GM12878 (cell line): ENCODE data around the gene SBF2. TPM values are rescaled to one million over a fixed set of nuclear protein-coding genes. Genes with fewer than 3 reads are reported as not detected.

Experiments
- ATAC-seq: fragments of 200-7000 bp; cut with Tn5 transposase; 3 replicates; pipeline ENCODE4 v1.9.1; 2020; ENCODE audit warnings: mild to moderate bottlenecking, moderate library complexity
- BruUV-seq: library from RNA; stranded (reverse); fragments of 400-500 nt; replicated peaks from 2 replicates; lab custom pipeline; 2021; lab: Mats Ljungman, UMichigan
- CTCF ChIA-PET: fragments of 300-600 bp; sonication (Branson Sonifier 250); formaldehyde crosslinking; extraction: SDS; loops from one replicate; lab custom pipeline; 2021; ENCODE audit warnings: inconsistent platforms; lab: Yijun Ruan, JAX
- POLR2A ChIA-PET: fragments of 350-600 bp; formaldehyde crosslinking; extraction: SDS; loops from one replicate; lab custom pipeline; 2021; ENCODE audit warnings: inconsistent platforms; lab: Charles Lee
- RAD21 ChIA-PET: fragments of 300-600 bp; sonication (Branson Sonifier 250); formaldehyde crosslinking; loops from one replicate; lab custom pipeline; 2023; ENCODE audit warnings: antibody characterized with exemption; ENCODE audit not compliant: unreplicated experiment; lab: Charles Lee
- SMC1A ChIA-PET: fragments of 300-600 bp; sonication (Branson Sonifier 250); formaldehyde crosslinking; loops from one replicate; lab custom pipeline; 2023; ENCODE audit not compliant: unreplicated experiment, uncharacterized antibody; lab: Charles Lee
- DNase-seq: peaks from one replicate; pipeline ENCODE4 v3.0.0-alpha.2; 2011; ENCODE audit warnings: low read depth, low spot score
- FAIRE-seq: peaks from 3 replicates; lab custom pipeline; 2011; peaks lifted over from hg19 to GRCh38; lab: Jason Lieb, UNC
- H2AFZ ChIP-seq: 2 replicates; pipeline ENCODE4 v1.6.0; 2011; ENCODE audit warnings: low read depth, low read length, control low read depth; ENCODE audit not compliant: control insufficient read depth
- H3K27ac ChIP-seq: 2 replicates; pipeline ENCODE4 v1.5.1; 2011; ENCODE audit warnings: control low read depth; ENCODE audit not compliant: control insufficient read depth, insufficient read depth
- H3K27me3 ChIP-seq, 2 experiments: replicated peaks in 1 of 2; 2 replicates each; pipeline versions ENCODE4 v1.6.0 to v1.6.1; 2011; ENCODE audit warnings: low read length in 1 of 2; ENCODE audit not compliant: control insufficient read depth in 2 of 2, insufficient read depth in 2 of 2
- H3K36me3 ChIP-seq, 2 experiments: 2 replicates each; pipeline ENCODE4 v1.5.1; 2011; ENCODE audit warnings: low read length in 1 of 2; ENCODE audit not compliant: control insufficient read depth in 2 of 2, insufficient read depth in 2 of 2
- H3K4me1 ChIP-seq: 2 replicates; pipeline ENCODE4 v1.6.1; 2011; ENCODE audit warnings: mild to moderate bottlenecking, low read length, moderate library complexity, mixed read lengths; ENCODE audit not compliant: control insufficient read depth, insufficient read depth
- H3K4me2 ChIP-seq: 2 replicates; pipeline ENCODE4 v1.6.0; 2011; ENCODE audit warnings: control low read depth; ENCODE audit not compliant: control insufficient read depth, insufficient read depth
- H3K4me3 ChIP-seq: fragments of 200-600 bp; sonication (generic); 2 replicates; pipeline ENCODE4 v1.5.1; 2016
- H3K79me2 ChIP-seq: 2 replicates; pipeline ENCODE4 v1.6.0; 2011; ENCODE audit warnings: low read length; ENCODE audit not compliant: control insufficient read depth, insufficient read depth
- H3K9ac ChIP-seq: 2 replicates; pipeline ENCODE4 v1.8.0; 2011; ENCODE audit warnings: low read length, control low read depth, mixed read lengths; ENCODE audit not compliant: control insufficient read depth, insufficient read depth
- H3K9me3 ChIP-seq: replicated peaks from 3 replicates; pipeline ENCODE4 v1.5.1; 2011; ENCODE audit warnings: mild to moderate bottlenecking, low read length; ENCODE audit not compliant: control insufficient read depth, insufficient read depth
- H4K20me1 ChIP-seq: 2 replicates; pipeline ENCODE4 v1.6.0; 2011; ENCODE audit not compliant: control insufficient read depth, insufficient read depth
- BACH1 ChIP-seq: fragments of 450-650 bp; IDR thresholded peaks from 2 replicates; pipeline ENCODE4 v1.6.1; 2017; ENCODE audit warnings: mild to moderate bottlenecking, borderline replicate concordance
- DPF2 ChIP-seq: fragments of 450-650 bp; IDR thresholded peaks from 2 replicates; pipeline ENCODE4 v1.6.1; 2017; ENCODE audit warnings: mild to moderate bottlenecking
- HDAC6 ChIP-seq: fragments of 200-600 bp; sonication (generic); IDR thresholded peaks from one replicate; pipeline ENCODE4 v1.8.0; 2017; ENCODE audit warnings: antibody characterized with exemption; ENCODE audit not compliant: unreplicated experiment
- SMAD1 ChIP-seq: fragments of 450-650 bp; IDR thresholded peaks from 2 replicates; pipeline ENCODE4 v1.6.1; 2018; ENCODE audit warnings: mild to moderate bottlenecking, low read depth; ENCODE audit not compliant: partially characterized antibody
- SREBF1 ChIP-seq: IDR thresholded peaks from 2 replicates; pipeline ENCODE4 v1.6.1; 2012; ENCODE audit warnings: mild to moderate bottlenecking, low read length
- in situ Hi-C: fragments of 300-500 bp; cut with MboI; formaldehyde crosslinking; loops from 9 replicates; pipeline ENCODE4 v1.14.3; 2018; ENCODE audit warnings: mixed read lengths
- intact Hi-C: fragments of 100-400 bp; cut with micrococcal nuclease; formaldehyde crosslinking; loops from one replicate; pipeline ENCODE4 v1.14.2; 2022; ENCODE audit not compliant: unreplicated experiment
- polyA plus RNA-seq, 11 experiments: library from polyadenylated mRNA; depleted of rRNA in 4 of 11; unstranded in 6 of 11; stranded (reverse) in 5 of 11; fragments of >200 nt; fragmentation: Nextera tagmentation in 4 of 11; fragmentation: Illumina TruSeq in 1 of 11; extraction: Ambion mirVana in 4 of 11; extraction: Trizol in 1 of 11; gene quantifications; 1 replicate in 1 of 11; 2 replicates in 10 of 11; pipeline versions ENCODE4 v1.2.1 to v1.2.3, GENCODE V29; 2011 to 2016; ENCODE audit warnings: inconsistent platforms in 2 of 11, missing spikeins in 2 of 11, low read depth in 1 of 11
- total RNA-seq, 4 experiments: library from RNA; depleted of rRNA in 3 of 4; stranded (reverse); fragments of >200 nt in 3 of 4; fragmentation: Illumina TruSeq in 1 of 4; extraction: Trizol in 1 of 4; gene quantifications; 2 replicates each; pipeline versions ENCODE4 v1.2.1 to v1.2.3, GENCODE V29; 2013 to 2021
- TF ChIP-seq, protein P1 (sequence below): fragments of 450-650 bp; IDR thresholded peaks from 2 replicates; pipeline ENCODE4 v1.6.1; 2017; ENCODE audit warnings: mild to moderate bottlenecking, low read depth, inconsistent platforms; ENCODE audit not compliant: poor library complexity, severe bottlenecking
- TF ChIP-seq, protein P2 (sequence below): fragments of 450-650 bp; formaldehyde crosslinking; IDR thresholded peaks from 2 replicates; pipeline ENCODE4 v1.4.0; 2022; ENCODE audit warnings: mild to moderate bottlenecking, moderate library complexity

Gene SBF2
- total and polyA plus RNA-seq, 10 of the 15 experiments (the other 5 are each of a cell fraction or from before 2014, with no cell fraction given), result 0.24 to 2.3 (median 1.1) TPM

DNA sequence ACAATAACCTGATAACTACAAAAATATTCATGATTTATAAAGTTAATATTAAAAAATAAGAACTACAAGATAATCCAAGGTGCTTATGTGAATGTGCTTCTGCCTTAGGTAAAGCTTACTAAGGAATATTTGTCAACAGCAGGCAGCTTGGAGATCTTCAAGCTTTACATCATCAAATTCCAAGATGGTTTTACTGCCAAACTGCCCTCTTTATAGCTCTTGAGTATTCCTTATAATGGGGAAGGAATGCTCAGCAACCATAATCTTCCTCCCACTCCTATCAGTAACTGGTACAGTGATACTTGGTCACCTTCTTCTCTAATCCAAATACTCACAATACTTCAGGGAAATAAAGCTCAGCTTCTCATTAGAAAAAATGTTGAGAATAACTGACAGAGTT lies 30.1 kb downstream of the SBF2 start:
- no peaks in the 10 kb centered on the region for H3K4me1 ChIP-seq
- DNase-seq (no peak), FAIRE-seq (no peak), ATAC-seq (no peak)
- TF ChIP-seq HDAC6 (no peak), SMAD1 (no peak), SREBF1 (no peak), DPF2 (no peak), BACH1 (no peak)
- TF ChIP-seq, protein P1, sequence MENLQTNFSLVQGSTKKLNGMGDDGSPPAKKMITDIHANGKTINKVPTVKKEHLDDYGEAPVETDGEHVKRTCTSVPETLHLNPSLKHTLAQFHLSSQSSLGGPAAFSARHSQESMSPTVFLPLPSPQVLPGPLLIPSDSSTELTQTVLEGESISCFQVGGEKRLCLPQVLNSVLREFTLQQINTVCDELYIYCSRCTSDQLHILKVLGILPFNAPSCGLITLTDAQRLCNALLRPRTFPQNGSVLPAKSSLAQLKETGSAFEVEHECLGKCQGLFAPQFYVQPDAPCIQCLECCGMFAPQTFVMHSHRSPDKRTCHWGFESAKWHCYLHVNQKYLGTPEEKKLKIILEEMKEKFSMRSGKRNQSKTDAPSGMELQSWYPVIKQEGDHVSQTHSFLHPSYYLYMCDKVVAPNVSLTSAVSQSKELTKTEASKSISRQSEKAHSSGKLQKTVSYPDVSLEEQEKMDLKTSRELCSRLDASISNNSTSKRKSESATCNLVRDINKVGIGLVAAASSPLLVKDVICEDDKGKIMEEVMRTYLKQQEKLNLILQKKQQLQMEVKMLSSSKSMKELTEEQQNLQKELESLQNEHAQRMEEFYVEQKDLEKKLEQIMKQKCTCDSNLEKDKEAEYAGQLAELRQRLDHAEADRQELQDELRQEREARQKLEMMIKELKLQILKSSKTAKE, result no peak
- TF ChIP-seq, protein P2, sequence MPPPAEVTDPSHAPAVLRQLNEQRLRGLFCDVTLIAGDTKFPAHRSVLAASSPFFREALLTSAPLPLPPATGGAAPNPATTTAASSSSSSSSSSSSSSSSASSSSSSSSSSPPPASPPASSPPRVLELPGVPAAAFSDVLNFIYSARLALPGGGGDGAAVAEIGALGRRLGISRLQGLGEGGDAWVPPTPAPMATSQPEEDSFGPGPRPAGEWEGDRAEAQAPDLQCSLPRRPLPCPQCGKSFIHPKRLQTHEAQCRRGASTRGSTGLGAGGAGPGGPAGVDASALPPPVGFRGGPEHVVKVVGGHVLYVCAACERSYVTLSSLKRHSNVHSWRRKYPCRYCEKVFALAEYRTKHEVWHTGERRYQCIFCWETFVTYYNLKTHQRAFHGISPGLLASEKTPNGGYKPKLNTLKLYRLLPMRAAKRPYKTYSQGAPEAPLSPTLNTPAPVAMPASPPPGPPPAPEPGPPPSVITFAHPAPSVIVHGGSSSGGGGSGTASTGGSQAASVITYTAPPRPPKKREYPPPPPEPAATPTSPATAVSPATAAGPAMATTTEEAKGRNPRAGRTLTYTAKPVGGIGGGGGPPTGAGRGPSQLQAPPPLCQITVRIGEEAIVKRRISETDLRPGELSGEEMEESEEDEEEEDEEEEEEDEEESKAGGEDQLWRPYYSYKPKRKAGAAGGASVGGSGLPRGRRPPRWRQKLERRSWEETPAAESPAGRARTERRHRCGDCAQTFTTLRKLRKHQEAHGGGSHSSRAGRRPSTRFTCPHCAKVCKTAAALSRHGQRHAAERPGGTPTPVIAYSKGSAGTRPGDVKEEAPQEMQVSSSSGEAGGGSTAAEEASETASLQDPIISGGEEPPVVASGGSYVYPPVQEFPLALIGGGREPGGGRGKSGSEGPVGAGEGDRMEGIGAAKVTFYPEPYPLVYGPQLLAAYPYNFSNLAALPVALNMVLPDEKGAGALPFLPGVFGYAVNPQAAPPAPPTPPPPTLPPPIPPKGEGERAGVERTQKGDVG, result no peak
- H3K9me3 ChIP-seq, result no peaks in the 10 kb centered on the region
- H3K4me3 ChIP-seq, result no peak overlapping the region
- H4K20me1 ChIP-seq, result no peaks in the 10 kb centered on the region
- H3K79me2 ChIP-seq, result no peaks in the 10 kb centered on the region
- BruUV-seq, result no TSS peak
- in situ Hi-C loops (no loop called here), intact Hi-C loops (no loop called here)
- POLR2A ChIA-PET, result no interaction called here
- no peaks in the 10 kb centered on the region for H3K36me3 ChIP-seq
- CTCF ChIA-PET, result interaction anchor here (1.4 kb wide), 1 partner anchor 18 kb away, joined by 3 read pairs; no protein-coding TSS in a partner anchor
- H2AFZ ChIP-seq, result no peak overlapping the region
- H3K4me2 ChIP-seq, result no peak overlapping the region
- no peak overlapping the region for H3K9ac ChIP-seq
- RAD21 ChIA-PET, result no interaction called here
- no peak overlapping the region for H3K27ac ChIP-seq
- H3K27me3 ChIP-seq, result no peaks in the 10 kb centered on the region; a peak in 1 of 4 replicates
- SMC1A ChIA-PET, result no interaction called here
